ENCODE measurements around the gene DYRK3.

The DYRK3 gene

GRCh38 chr1:206684478-206685333, 49.4 kb downstream of the DYRK3 start, which contains the start of gene MAPKAPK2:
Gene MAPKAPK2 (plus strand): TSS chr1:206684905. CDS start chr1:206685230, 325 bp downstream.
- DNase-seq, result peak; percentile 85

DNA sequence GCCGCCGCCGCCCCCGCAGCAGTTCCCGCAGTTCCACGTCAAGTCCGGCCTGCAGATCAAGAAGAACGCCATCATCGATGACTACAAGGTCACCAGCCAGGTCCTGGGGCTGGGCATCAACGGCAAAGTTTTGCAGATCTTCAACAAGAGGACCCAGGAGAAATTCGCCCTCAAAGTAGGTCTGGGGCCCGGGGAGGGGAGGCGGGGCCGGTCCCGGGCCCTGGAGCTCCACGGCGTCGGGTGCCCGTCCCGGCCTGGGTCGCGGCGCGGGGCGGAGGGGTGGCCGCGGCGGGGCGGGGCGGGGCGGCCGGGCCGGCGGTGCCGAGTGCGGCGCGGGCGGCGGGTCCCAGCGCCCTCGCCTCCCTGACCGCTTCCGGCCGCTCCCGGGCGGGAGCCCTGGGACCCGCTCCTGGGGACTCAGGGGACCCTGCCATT, 50.0 kb downstream of the DYRK3 start:
- DNase-seq, result peak; percentile 36

GRCh38 chr1:206685769-206686477, 50.6 kb downstream of the DYRK3 start:
- DNase-seq, result peak; percentile 58

DNA sequence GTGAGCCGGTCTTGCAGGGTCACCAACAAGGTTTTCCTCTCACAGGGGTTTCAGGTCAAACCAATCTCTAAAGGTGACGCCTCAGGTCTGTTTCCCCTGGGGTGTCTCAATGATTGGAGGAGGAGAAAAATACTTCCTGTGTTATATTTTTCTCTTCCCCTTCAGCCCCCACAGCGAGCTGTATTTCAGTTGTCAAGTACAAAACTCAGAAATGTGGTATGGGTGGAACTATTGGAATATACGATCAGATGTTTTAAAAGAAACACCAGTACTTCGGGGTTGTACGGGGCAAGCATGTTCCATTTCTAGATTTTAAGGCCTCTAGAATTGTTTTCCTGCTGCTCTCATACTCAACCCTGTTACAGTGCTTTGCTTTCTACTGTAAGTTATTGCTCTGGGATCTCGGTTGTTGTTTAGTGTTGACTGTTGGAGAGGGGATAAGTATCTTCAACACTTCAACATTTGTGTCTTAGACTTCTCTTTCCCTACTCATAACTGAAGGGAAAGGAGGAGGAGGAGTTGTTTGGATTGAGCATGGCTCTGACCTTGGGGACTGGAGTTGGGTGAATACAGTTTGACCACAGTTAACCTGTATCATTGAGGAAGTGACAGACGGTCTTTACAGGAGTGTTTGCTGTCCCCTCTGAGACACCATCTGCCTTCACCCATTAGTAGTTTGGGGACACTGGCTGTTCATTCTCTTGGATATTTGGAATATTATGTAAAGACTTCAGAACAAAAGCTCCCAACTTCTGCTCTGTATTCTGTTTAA, 51.3 kb downstream of the DYRK3 start:
- DNase-seq, result peak; percentile 20

GRCh38 chr1:206687251-206687914, 52.0 kb downstream of the DYRK3 start:
- DNase-seq, result no peak

DNA sequence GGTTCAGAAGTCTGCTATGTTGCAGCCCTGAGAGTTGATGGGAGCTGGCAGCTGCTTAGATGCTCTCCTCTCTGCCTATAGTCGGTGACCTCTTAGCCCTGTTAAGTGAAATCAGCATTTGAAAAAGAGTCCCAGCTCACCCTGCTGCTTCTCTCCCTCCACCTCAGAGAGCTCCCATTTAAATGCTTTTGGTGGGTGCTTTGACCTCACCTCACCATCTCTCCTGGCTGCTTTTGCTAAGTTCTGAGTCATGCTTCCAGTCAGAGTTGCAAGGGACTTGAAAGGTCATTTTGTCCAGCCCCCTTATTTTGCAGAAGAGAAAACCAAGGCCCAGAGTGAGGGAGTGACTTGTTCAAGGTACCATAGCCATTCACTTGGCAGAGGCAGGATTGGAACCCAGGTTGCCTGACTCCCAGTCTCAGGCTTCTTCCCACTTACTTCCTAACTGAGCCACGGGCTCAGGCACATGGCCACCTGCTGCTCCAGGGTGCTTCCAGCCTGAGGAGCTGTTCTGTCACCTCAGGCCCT, 52.6 kb downstream of the DYRK3 start:
- no peak for DNase-seq

DNA sequence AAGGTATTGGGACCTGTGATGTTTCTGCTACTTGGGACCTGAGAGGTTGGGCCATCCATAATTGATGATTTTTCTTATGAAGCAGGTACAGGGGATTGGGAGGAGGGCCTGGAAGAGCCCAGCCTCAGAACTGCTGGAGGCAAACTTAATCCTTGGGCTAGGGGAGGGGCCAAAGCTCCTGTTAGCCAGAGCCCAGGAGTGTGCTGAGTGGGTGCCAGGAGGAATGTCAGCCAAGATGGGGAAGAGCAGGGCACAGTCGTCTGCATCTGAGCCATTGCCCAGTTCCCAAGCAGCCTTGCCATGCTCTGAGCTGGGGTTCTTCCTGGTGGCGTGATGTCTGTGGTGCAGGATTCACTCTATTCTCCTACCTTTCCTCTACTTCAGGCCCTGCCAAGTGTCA, 55.2 kb downstream of the DYRK3 start:
- DNase-seq, result no peak

DNA sequence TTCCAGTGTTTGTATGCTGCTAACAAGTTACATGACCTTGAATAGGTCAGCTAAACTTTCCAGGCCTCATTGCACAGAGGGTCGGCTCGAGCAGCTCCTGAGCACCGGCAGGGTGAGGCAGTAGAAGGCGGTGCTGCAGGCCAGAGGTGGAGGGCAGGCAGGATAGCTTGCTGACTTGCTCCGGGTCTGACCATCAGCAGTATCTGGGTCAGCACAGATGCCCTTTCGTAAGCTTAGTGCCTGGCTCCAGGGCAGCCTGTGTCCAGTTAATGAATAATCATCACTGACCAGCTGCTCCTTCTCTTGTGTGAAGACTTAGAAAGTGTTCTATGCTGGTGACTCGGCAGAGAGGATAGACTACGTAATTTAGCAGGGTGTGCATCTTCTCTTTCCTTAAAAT, 56.3 kb downstream of the DYRK3 start:
- no peak for DNase-seq

DNA sequence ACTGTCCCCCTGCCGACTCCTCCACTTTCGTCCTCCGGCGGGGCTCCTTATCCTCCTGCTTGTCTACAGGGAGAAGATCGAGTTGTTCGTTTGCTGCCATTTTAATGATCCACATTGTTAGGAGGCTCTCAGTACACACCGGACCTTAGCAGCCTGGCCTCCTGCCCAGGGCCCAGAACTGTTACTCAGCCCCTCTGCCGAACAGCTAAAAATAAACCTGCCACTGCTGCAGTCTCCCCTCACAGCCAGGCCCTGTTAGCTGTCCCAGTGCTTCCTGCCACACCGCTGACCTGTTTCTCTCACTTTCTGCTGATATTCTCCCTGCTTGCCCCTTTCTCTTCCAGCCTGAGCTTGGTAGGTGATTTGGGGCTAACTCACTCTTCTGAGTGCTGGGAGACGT, 57.7 kb downstream of the DYRK3 start:
- DNase-seq, result no peak

DNA sequence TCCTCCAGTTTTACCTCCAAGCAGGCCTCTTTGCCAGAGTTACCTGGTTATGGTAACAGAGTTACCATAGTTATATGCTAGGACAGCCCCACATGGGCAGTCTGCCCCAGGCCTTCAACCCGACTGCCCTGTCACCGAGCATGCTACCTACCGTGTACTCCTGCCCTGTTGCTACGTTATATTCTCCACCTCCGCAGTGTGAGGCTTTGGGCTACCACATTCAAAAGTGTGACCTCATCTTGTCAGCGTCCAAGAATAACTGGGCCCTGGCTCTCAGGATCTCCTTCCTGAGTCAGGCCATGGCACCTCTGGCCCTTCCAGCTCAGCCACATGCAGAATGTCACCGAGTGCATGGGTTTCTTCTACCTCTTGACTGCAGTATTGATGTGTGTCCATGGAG, 58.3 kb downstream of the DYRK3 start:
- DNase-seq, result no peak

- no peak for DNase-seq
Observed at GRCh38 chr1:206694171-206695124, 59.1 kb downstream of the DYRK3 start.

DNA sequence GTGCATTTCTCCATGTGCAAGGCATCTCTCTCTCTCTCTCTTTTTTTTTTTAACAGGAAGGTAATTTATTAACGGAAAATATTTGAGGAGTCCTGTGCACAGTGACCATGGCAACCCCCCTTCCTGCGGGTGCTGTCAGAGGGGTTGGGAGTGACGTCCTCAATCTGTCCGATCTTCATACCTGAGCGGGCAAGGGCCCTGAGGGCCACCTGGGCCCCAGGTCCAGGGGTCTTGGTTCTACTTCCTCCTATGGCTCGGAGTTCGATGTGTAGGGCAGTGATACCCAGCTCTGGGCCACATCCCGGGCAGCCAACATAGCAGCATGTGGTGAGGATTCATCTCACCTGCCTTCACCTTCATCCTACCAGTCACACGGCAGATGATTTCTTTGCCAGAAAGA, 60.4 kb downstream of the DYRK3 start:
- DNase-seq, result no peak

DNA sequence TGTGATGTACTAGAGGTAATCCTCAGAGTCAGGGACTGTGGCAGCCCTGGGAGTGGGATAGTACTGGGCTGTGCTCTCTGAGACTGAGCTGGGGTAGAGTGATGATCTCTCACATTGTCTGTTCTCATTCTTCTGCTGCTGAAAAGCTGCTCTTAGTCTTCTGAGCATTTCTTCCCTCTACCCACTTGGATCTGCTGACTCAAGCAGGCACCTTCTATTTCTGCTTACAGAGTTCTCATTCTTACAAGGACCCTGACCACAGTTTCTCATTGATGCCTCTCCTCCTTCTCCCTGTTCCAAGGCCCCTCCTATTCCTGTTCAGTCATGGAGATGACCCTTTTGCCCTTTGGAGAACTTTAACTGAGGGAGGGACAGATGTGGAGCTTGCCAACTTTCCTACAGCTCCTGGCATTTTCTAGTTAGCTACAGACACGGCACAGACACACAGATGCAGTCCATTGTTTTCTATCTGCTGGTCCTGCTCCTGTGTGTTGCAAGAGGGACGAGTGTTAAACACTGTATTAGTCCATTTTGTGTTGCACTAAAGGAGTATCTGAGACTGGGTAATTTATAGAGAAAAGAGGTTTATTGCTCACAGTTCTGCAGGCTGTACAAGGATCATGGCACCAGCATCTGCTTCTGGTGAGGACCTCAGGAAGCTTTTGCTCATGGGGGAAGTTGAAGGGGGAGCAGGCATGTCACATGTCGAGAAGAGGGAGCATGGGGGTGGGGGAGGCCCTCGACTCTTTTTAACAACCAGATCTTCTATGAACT, 61.7 kb downstream of the DYRK3 start:
- DNase-seq, result no peak

GRCh38 chr1:206698011-206698410, 62.7 kb downstream of the DYRK3 start:
- no peak for DNase-seq

Measured in CD4-positive, alpha-beta T cell treated with Interleukin-6 for 4 hours (primary cell).